DOHH2 (cell line): ENCODE measurements around the gene KCNQ1OT1.

Source experiments
- EZH2phosphoT487 ChIP-seq: fragments of 200-600 bp; sonication (generic); IDR thresholded peaks from 2 replicates; pipeline ENCODE4 v1.6.1; 2017; ENCODE audit warnings: borderline replicate concordance, mild to moderate bottlenecking, antibody characterized with exemption, low read length, moderate library complexity, mixed read lengths
- TF ChIP-seq, protein P1 (sequence below): fragments of 200-600 bp; sonication (generic); IDR thresholded peaks from one replicate; pipeline ENCODE4 v1.5.1; 2014; ENCODE audit warnings: antibody characterized with exemption, mild to moderate bottlenecking, low read depth, low read length; ENCODE audit not compliant: poor library complexity, severe bottlenecking

DNA sequence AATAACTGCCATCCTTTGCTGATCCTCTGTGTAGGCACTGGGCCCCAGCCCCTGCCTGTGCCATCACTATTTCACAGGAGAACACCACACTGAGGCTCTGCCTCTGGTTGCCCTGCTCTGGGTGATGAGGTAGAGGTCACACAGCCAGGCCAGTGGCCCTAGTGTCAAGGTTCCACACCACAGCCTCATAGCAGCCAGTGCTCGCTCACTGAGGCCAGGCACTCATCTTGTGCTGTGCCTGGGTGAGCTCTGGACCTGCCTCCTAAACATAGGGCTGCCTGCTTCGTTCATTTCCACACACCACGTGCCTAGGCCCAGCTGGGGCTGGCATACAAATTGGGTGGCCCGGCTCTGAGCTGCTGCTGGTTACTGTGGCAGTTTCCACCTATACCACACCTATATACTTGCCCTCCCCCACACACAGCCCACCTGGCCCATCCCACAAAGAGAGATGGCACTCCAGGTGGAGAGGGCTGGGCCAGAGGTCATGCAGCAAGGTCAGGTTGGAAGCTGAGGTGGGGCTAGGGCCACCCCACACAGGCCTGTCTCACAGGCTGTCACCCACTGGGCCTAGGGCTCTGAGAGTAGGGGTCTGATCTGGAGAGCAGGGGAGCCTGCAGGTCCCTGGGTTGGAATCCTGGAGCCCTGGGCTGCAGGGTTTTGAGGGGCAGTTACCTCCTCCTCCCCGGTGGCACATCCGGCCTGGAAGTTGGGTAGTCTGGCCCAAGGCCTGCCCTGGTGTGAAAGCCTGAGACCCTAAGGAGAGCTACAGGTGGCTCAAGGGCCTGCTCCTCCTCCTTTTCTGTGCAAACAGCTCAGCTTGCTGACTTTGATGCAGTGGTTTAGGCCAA lies 11.2 kb downstream of the KCNQ1OT1 start:
- TF ChIP-seq, protein P1, sequence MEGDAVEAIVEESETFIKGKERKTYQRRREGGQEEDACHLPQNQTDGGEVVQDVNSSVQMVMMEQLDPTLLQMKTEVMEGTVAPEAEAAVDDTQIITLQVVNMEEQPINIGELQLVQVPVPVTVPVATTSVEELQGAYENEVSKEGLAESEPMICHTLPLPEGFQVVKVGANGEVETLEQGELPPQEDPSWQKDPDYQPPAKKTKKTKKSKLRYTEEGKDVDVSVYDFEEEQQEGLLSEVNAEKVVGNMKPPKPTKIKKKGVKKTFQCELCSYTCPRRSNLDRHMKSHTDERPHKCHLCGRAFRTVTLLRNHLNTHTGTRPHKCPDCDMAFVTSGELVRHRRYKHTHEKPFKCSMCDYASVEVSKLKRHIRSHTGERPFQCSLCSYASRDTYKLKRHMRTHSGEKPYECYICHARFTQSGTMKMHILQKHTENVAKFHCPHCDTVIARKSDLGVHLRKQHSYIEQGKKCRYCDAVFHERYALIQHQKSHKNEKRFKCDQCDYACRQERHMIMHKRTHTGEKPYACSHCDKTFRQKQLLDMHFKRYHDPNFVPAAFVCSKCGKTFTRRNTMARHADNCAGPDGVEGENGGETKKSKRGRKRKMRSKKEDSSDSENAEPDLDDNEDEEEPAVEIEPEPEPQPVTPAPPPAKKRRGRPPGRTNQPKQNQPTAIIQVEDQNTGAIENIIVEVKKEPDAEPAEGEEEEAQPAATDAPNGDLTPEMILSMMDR: no peak
- TF ChIP-seq EZH2phosphoT487: no peak
